Liver (tissue), 9 donors: ENCODE measurements around the gene LIFR. TPM values are rescaled to one million over a fixed set of nuclear protein-coding genes. Genes with fewer than 3 reads are reported as not detected.

Source experiments
- DNase-seq: peaks from one replicate; pipeline ENCODE4 v3.0.0-alpha.2; 2017; ENCODE audit warnings: low spot score
- H3K27ac ChIP-seq, 2 donors: one replicate each; pipeline ENCODE4 v1.7.0; 2013; ENCODE audit warnings: inconsistent platforms in 2 of 2, low read length in 2 of 2, control low read depth in 1 of 2, low read depth in 1 of 2, mild to moderate bottlenecking in 1 of 2
- H3K27me3 ChIP-seq, 4 donors: one replicate each; pipeline versions ENCODE4 v1.6.1 to v1.7.0; 2013; ENCODE audit warnings: low read length in 3 of 4, inconsistent platforms in 1 of 4, mild to moderate bottlenecking in 1 of 4, moderate library complexity in 1 of 4; ENCODE audit not compliant: control insufficient read depth in 4 of 4, insufficient read depth in 4 of 4
- H3K36me3 ChIP-seq, 4 donors: one replicate each; pipeline versions ENCODE4 v1.6.1 to v1.7.0; 2013; ENCODE audit warnings: low read length in 3 of 4, mild to moderate bottlenecking in 3 of 4, low read depth in 1 of 4, moderate library complexity in 1 of 4; ENCODE audit not compliant: control insufficient read depth in 4 of 4, insufficient read depth in 3 of 4
- H3K4me1 ChIP-seq, 4 donors: one replicate each; pipeline versions ENCODE4 v1.6.1 to v1.7.0; 2013; ENCODE audit warnings: low read length in 3 of 4, mild to moderate bottlenecking in 3 of 4, moderate library complexity in 1 of 4; ENCODE audit not compliant: control insufficient read depth in 4 of 4, insufficient read depth in 4 of 4
- H3K4me3 ChIP-seq, 3 donors: one replicate each; pipeline versions ENCODE4 v1.6.1 to v1.7.0; 2013; ENCODE audit warnings: low read length in 3 of 3, control low read depth in 1 of 3, low read depth in 1 of 3, mild to moderate bottlenecking in 1 of 3
- H3K9ac ChIP-seq, 2 donors: one replicate each; pipeline ENCODE4 v1.7.0; 2013; ENCODE audit warnings: low read length in 2 of 2, mild to moderate bottlenecking in 2 of 2, moderate library complexity in 2 of 2, control low read depth in 1 of 2, low read depth in 1 of 2
- H3K9me3 ChIP-seq, 4 donors: one replicate each; pipeline versions ENCODE4 v1.6.1 to v1.7.0; 2013; ENCODE audit warnings: low read length in 3 of 4; ENCODE audit not compliant: control insufficient read depth in 4 of 4
- ATF3 ChIP-seq: IDR thresholded peaks from 2 replicates; pipeline ENCODE4 v1.6.1; 2016; ENCODE audit warnings: antibody characterized with exemption
- CTCF ChIP-seq: fragments of 150-350 bp; IDR thresholded peaks from 2 replicates; pipeline ENCODE4 v1.5.1; 2017; ENCODE audit warnings: improper control_type of control experiment, low read depth, low read length; ENCODE audit not compliant: missing input control
- EGR1 ChIP-seq, 2 donors: IDR thresholded peaks; 2 replicates each; pipeline ENCODE4 v1.6.1; 2016 to 2018; ENCODE audit warnings: antibody characterized with exemption in 2 of 2, low read depth in 2 of 2
- FOXA1 ChIP-seq: IDR thresholded peaks from 2 replicates; pipeline ENCODE4 v1.6.1; 2016; ENCODE audit warnings: antibody characterized with exemption
- FOXA2 ChIP-seq: IDR thresholded peaks from 2 replicates; pipeline ENCODE4 v1.6.1; 2016; ENCODE audit warnings: antibody characterized with exemption
- GABPA ChIP-seq, 2 donors: IDR thresholded peaks in 1 of 2; conservative IDR thresholded peaks in 1 of 2; 2 replicates each; pipeline ENCODE4 v1.6.1; 2016; ENCODE audit warnings: antibody characterized with exemption in 2 of 2, mild to moderate bottlenecking in 1 of 2, moderate library complexity in 1 of 2
- HNF4A ChIP-seq, 2 donors: conservative IDR thresholded peaks; 2 replicates each; pipeline ENCODE4 v1.6.1; 2016; ENCODE audit warnings: antibody characterized with exemption in 2 of 2, mild to moderate bottlenecking in 2 of 2
- HNF4G ChIP-seq: IDR thresholded peaks from 2 replicates; pipeline ENCODE4 v1.6.1; 2016; ENCODE audit warnings: antibody characterized with exemption
- JUND ChIP-seq, 2 donors: IDR thresholded peaks; 2 replicates each; pipeline ENCODE4 v1.6.1; 2016; ENCODE audit warnings: antibody characterized with exemption in 2 of 2
- NR2F2 ChIP-seq: IDR thresholded peaks from 2 replicates; pipeline ENCODE4 v1.6.1; 2016; ENCODE audit warnings: antibody characterized with exemption
- RAD21 ChIP-seq, 2 donors: IDR thresholded peaks; 2 replicates each; pipeline ENCODE4 v1.6.1; 2016; ENCODE audit warnings: antibody characterized with exemption in 2 of 2, mild to moderate bottlenecking in 2 of 2
- RXRA ChIP-seq, 2 donors: IDR thresholded peaks; 2 replicates each; pipeline ENCODE4 v1.6.1; 2017 to 2018; ENCODE audit warnings: antibody characterized with exemption in 2 of 2, mild to moderate bottlenecking in 1 of 2
- SP1 ChIP-seq: IDR thresholded peaks from 2 replicates; pipeline ENCODE4 v1.6.1; 2018; ENCODE audit warnings: antibody characterized with exemption, mild to moderate bottlenecking
- TAF1 ChIP-seq: conservative IDR thresholded peaks from 2 replicates; pipeline ENCODE4 v1.6.1; 2016; ENCODE audit warnings: antibody characterized with exemption, mild to moderate bottlenecking
- YY1 ChIP-seq: IDR thresholded peaks from 2 replicates; pipeline ENCODE4 v1.6.1; 2016; ENCODE audit warnings: antibody characterized with exemption, mild to moderate bottlenecking
- WGBS: extraction: QIAGEN DNeasy Blood & Tissue Kit; methylation state at CpG from one replicate; pipeline ENCODE4 v1.1.7; 2013; 5-methylcytosine and 5-hydroxymethylcytosine counted together
- polyA plus RNA-seq, 2 donors: library from polyadenylated mRNA; stranded (reverse) in 1 of 2; unstranded in 1 of 2; fragments of 200-250 nt in 1 of 2; fragments of >200 nt in 1 of 2; fragmentation: Nextera tagmentation in 1 of 2; extraction: Ambion mirVana in 1 of 2; gene quantifications; one replicate each; pipeline versions ENCODE4 v1.2.1 to v1.2.3, GENCODE V29; 2013 to 2015
- total RNA-seq, 2 donors: library from RNA; depleted of rRNA; stranded (reverse); fragments of >200 nt; gene quantifications; one replicate each; pipeline ENCODE4 v1.2.3, GENCODE V29; 2014
- TF ChIP-seq, protein P1 (sequence below): IDR thresholded peaks from 2 replicates; pipeline ENCODE4 v1.6.1; 2016; ENCODE audit warnings: antibody characterized with exemption
- TF ChIP-seq, protein P2 (sequence below): IDR thresholded peaks from 2 replicates; pipeline ENCODE4 v1.6.1; 2016; ENCODE audit warnings: antibody characterized with exemption
- donor health status: healthy.
- donor health status: healthy.
- donor health status: healthy.
- donor health status: healthy.
- donor health status: healthy.

The LIFR gene
- total and polyA plus RNA-seq, 4 donors: 10.5 to 79.7 (median 32.8) TPM

GRCh38 chr5:38589629-38590028 is 33.2 kb upstream of the LIFR start:
- Histone ChIP-seq H3K4me1 (no peaks in the 10 kb centered on the region), H3K27me3 (peaks cover 0 to 11% (median 0%) of the 10 kb centered on the region in 4 donors), H3K4me3 (no peak overlapping the region), H3K27ac (no peak overlapping the region), H3K9ac (no peak overlapping the region), H3K9me3 (no peaks in the 10 kb centered on the region), H3K36me3 (no peaks in the 10 kb centered on the region)
- WGBS: 83% methylated on average over 4 of the region's 4 CpGs
- no peak for TF ChIP-seq CTCF
- no peak for TF ChIP-seq RAD21 (IDR thresholded peaks at IDR 0.05)
- TF ChIP-seq GABPA (IDR thresholded peaks at IDR 0.05 in 1 of 2, conservative IDR thresholded peaks at IDR 0.05 in 1 of 2): no peak
- TF ChIP-seq SP1: no peak
- TF ChIP-seq HNF4G: no peak
- no peak for TF ChIP-seq ATF3
- no peak for TF ChIP-seq HNF4A (conservative IDR thresholded peaks at IDR 0.05)
- no peak for TF ChIP-seq EGR1 (IDR thresholded peaks at IDR 0.05; ENCODE audit: low read depth in 2 of 2)
- no peak for TF ChIP-seq JUND (IDR thresholded peaks at IDR 0.05)
- TF ChIP-seq, protein P1, sequence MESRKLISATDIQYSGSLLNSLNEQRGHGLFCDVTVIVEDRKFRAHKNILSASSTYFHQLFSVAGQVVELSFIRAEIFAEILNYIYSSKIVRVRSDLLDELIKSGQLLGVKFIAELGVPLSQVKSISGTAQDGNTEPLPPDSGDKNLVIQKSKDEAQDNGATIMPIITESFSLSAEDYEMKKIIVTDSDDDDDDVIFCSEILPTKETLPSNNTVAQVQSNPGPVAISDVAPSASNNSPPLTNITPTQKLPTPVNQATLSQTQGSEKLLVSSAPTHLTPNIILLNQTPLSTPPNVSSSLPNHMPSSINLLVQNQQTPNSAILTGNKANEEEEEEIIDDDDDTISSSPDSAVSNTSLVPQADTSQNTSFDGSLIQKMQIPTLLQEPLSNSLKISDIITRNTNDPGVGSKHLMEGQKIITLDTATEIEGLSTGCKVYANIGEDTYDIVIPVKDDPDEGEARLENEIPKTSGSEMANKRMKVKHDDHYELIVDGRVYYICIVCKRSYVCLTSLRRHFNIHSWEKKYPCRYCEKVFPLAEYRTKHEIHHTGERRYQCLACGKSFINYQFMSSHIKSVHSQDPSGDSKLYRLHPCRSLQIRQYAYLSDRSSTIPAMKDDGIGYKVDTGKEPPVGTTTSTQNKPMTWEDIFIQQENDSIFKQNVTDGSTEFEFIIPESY: no peak
- DNase-seq: no peak

- no peaks in the 10 kb centered on the region for H3K4me1 ChIP-seq
- no peak overlapping the region for H3K27ac ChIP-seq
- H3K36me3 ChIP-seq: no peaks in the 10 kb centered on the region
- WGBS: 82% methylated on average over 6 of the region's 6 CpGs
- DNase-seq: no peak
- H3K9ac ChIP-seq: no peak overlapping the region
- no peaks in the 10 kb centered on the region for H3K9me3 ChIP-seq
- H3K27me3 ChIP-seq: peaks cover 0 to 17% (median 0%) of the 10 kb centered on the region in 4 donors
- TF ChIP-seq FOXA1 (no peak), YY1 (no peak), HNF4A (conservative IDR thresholded peaks at IDR 0.05) (no peak), FOXA2 (no peak)
- TF ChIP-seq, protein P2, sequence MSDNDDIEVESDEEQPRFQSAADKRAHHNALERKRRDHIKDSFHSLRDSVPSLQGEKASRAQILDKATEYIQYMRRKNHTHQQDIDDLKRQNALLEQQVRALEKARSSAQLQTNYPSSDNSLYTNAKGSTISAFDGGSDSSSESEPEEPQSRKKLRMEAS: no peak
- H3K4me3 ChIP-seq: no peak overlapping the region
Measured at GRCh38 chr5:38585816-38586215, 29.4 kb upstream of the LIFR start.

GRCh38 chr5:38583500-38583899 is 27.1 kb upstream of the LIFR start:
- no peak for TF ChIP-seq FOXA1
- no peak for TF ChIP-seq HNF4G
- TF ChIP-seq RAD21 (IDR thresholded peaks at IDR 0.05): no peak
- no peak for TF ChIP-seq TAF1
- no peak for TF ChIP-seq EGR1 (IDR thresholded peaks at IDR 0.05; ENCODE audit: low read depth in 2 of 2)
- no peak for TF ChIP-seq RXRA (IDR thresholded peaks at IDR 0.05)
- TF ChIP-seq FOXA2: no peak
- no peak for TF ChIP-seq GABPA (IDR thresholded peaks at IDR 0.05 in 1 of 2, conservative IDR thresholded peaks at IDR 0.05 in 1 of 2)
- TF ChIP-seq, protein P1: no peak
- TF ChIP-seq NR2F2: no peak
- no peak for TF ChIP-seq YY1
- no peak for TF ChIP-seq CTCF
- no peak for DNase-seq
- 60% methylated on average over 1 of the region's 1 CpG for WGBS
- Histone ChIP-seq H3K4me3 (no peak overlapping the region), H3K27ac (no peak overlapping the region), H3K9me3 (no peaks in the 10 kb centered on the region), H3K9ac (no peak overlapping the region), H3K4me1 (no peaks in the 10 kb centered on the region), H3K27me3 (peaks cover 0 to 13% (median 0%) of the 10 kb centered on the region in 4 donors), H3K36me3 (no peaks in the 10 kb centered on the region)
